Keratinocyte (primary cell): Measurements from ENCODE around the gene LIX1. TPM values are rescaled to one million over a fixed set of nuclear protein-coding genes. Genes with fewer than 3 reads are reported as not detected.
"Not testable (repeated sequence)": the region's sequence is repeated elsewhere in the genome, so short reads cannot be mapped to it uniquely, and the experiment has no call there.

Experiments used
- DNase-seq: peaks from one replicate; pipeline ENCODE4 v3.0.0-alpha.2; 2011; ENCODE audit warnings: low read depth, missing footprints, low spot score
- FAIRE-seq: peaks from 2 replicates; lab custom pipeline; 2011; peaks lifted over from hg19 to GRCh38; lab: Jason Lieb, UNC
- H2AFZ ChIP-seq: 2 replicates; pipeline ENCODE4 v1.6.0; 2012; ENCODE audit warnings: low read length, control low read depth, inconsistent platforms; ENCODE audit not compliant: control insufficient read depth
- H3K27ac ChIP-seq: 2 replicates; pipeline ENCODE4 v1.5.1; 2011; ENCODE audit warnings: low read length; ENCODE audit not compliant: control insufficient read depth, insufficient read depth
- H3K27me3 ChIP-seq: 3 replicates; pipeline ENCODE4 v1.6.0; 2011; ENCODE audit warnings: low read length; ENCODE audit not compliant: control insufficient read depth, insufficient read depth; ENCODE audit errors: extremely low read depth
- H3K36me3 ChIP-seq, 2 experiments: 2 replicates in 1 of 2; 3 replicates in 1 of 2; pipeline ENCODE4 v1.5.1; 2011; ENCODE audit warnings: low read length in 2 of 2, mild to moderate bottlenecking in 1 of 2; ENCODE audit not compliant: control insufficient read depth in 2 of 2, insufficient read depth in 2 of 2; ENCODE audit errors: extremely low read depth in 1 of 2
- H3K4me1 ChIP-seq: 3 replicates; pipeline ENCODE4 v1.5.1; 2011; ENCODE audit warnings: low read length; ENCODE audit not compliant: control insufficient read depth, insufficient read depth; ENCODE audit errors: extremely low read depth
- H3K4me2 ChIP-seq: 3 replicates; pipeline ENCODE4 v1.6.0; 2011; ENCODE audit warnings: low read depth, low read length; ENCODE audit not compliant: control insufficient read depth, insufficient read depth; ENCODE audit errors: extremely low read depth
- H3K4me3 ChIP-seq, 3 experiments: fragments of 200-600 bp in 1 of 3; sonication (generic) in 1 of 3; 2 replicates in 2 of 3; 3 replicates in 1 of 3; pipeline ENCODE4 v1.5.1; 2011 to 2016; ENCODE audit warnings: low read length in 3 of 3, mild to moderate bottlenecking in 3 of 3, control low read depth in 2 of 3, inconsistent platforms in 1 of 3, low read depth in 1 of 3, mixed read lengths in 1 of 3, mixed run types in 1 of 3, moderate library complexity in 1 of 3; ENCODE audit not compliant: control insufficient read depth in 2 of 3, insufficient read depth in 2 of 3; ENCODE audit errors: extremely low read depth in 1 of 3
- H3K79me2 ChIP-seq: 2 replicates; pipeline ENCODE4 v1.6.0; 2012; ENCODE audit warnings: low read length; ENCODE audit not compliant: control insufficient read depth, insufficient read depth
- H3K9ac ChIP-seq: 3 replicates; pipeline ENCODE4 v1.6.0; 2011; ENCODE audit warnings: low read length; ENCODE audit not compliant: control insufficient read depth, insufficient read depth; ENCODE audit errors: extremely low read depth
- H3K9me1 ChIP-seq: 3 replicates; pipeline ENCODE4 v1.6.0; 2011; ENCODE audit warnings: low read length; ENCODE audit not compliant: control insufficient read depth, insufficient read depth; ENCODE audit errors: extremely low read depth
- H3K9me3 ChIP-seq: 2 replicates; pipeline ENCODE4 v1.5.1; 2012; ENCODE audit warnings: low read depth, low read length; ENCODE audit not compliant: control insufficient read depth
- H4K20me1 ChIP-seq: 3 replicates; pipeline ENCODE4 v1.6.0; 2011; ENCODE audit warnings: low read length; ENCODE audit not compliant: control insufficient read depth, insufficient read depth; ENCODE audit errors: extremely low read depth
- EZH2 ChIP-seq: IDR thresholded peaks from one replicate; pipeline ENCODE4 v1.6.1; 2012; ENCODE audit warnings: inconsistent platforms, mild to moderate bottlenecking, low read length, moderate library complexity
- dilution Hi-C: fragments of 300-500 bp; cut with MboI; formaldehyde crosslinking; loops from one replicate; pipeline ENCODE4 v1.7.0; 2020; ENCODE audit warnings: low sequenced_read_pairs; ENCODE audit not compliant: extremely low pct_ligation_motif_present
- polyA plus RNA-seq, 5 experiments: library from polyadenylated mRNA; depleted of rRNA in 3 of 5; stranded (reverse) in 3 of 5; stranded (forward) in 1 of 5; unstranded in 1 of 5; fragments of >200 nt; gene quantifications; 1 replicate in 1 of 5; 2 replicates in 3 of 5; 3 replicates in 1 of 5; pipeline versions ENCODE4 v1.2.1 to v1.2.3, GENCODE V29; 2011 to 2012; ENCODE audit warnings: missing spikeins in 2 of 5, low read depth in 1 of 5, low replicate concordance in 1 of 5
- TF ChIP-seq, protein P1 (sequence below), 3 experiments: IDR thresholded peaks in 1 of 3; conservative IDR thresholded peaks in 1 of 3; optimal IDR thresholded peaks in 1 of 3; 2 replicates in 2 of 3; 3 replicates in 1 of 3; pipeline versions ENCODE3 to v1.5.1; 2011; ENCODE audit warnings: low read length in 3 of 3, mild to moderate bottlenecking in 3 of 3, moderate library complexity in 2 of 3, control low read depth in 1 of 3, inconsistent platforms in 1 of 3; ENCODE audit not compliant: insufficient read depth in 2 of 3; ENCODE audit errors: extremely low read depth in 1 of 3

Gene LIX1
- polyA plus RNA-seq, 1 donor (not counting 4 experiments of a cell fraction or from before 2014, with no cell fraction given), result not detected

DNA sequence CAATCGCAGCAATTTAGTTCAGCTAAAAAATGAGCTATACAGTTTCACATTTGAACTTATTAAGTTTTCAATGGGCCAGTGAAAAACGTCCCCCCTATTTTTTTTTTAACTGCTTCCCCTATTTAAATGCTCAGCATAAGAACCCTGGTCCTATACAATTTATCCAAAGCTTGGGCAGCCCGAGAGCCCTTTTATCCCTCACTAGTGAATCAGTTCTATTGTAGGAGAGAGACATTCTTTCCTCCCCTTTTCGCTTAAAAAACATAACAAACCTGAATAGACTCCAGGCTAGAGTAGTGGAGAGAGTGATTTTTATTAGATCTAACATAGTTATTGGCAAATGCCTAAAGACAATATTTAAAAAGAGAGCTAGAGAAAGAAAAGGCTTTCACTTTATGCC is 1.4 kb downstream of the LIX1 start:
- H2AFZ ChIP-seq, result no peak overlapping the region
- no peak for FAIRE-seq
- H3K4me1 ChIP-seq, result no peaks in the 10 kb centered on the region
- dilution Hi-C loops, result no loop called here
- H3K27me3 ChIP-seq, result peaks cover 8% of the 10 kb centered on the region
- no peaks in the 10 kb centered on the region for H3K79me2 ChIP-seq
- no peak for TF ChIP-seq EZH2
- TF ChIP-seq, protein P1, sequence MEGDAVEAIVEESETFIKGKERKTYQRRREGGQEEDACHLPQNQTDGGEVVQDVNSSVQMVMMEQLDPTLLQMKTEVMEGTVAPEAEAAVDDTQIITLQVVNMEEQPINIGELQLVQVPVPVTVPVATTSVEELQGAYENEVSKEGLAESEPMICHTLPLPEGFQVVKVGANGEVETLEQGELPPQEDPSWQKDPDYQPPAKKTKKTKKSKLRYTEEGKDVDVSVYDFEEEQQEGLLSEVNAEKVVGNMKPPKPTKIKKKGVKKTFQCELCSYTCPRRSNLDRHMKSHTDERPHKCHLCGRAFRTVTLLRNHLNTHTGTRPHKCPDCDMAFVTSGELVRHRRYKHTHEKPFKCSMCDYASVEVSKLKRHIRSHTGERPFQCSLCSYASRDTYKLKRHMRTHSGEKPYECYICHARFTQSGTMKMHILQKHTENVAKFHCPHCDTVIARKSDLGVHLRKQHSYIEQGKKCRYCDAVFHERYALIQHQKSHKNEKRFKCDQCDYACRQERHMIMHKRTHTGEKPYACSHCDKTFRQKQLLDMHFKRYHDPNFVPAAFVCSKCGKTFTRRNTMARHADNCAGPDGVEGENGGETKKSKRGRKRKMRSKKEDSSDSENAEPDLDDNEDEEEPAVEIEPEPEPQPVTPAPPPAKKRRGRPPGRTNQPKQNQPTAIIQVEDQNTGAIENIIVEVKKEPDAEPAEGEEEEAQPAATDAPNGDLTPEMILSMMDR (optimal IDR thresholded peaks at IDR 0.05 in 1 of 3, IDR thresholded peaks at IDR 0.05 in 1 of 3, conservative IDR thresholded peaks at IDR 0.05 in 1 of 3; ENCODE audit: extremely low read depth in 1 of 3, insufficient read depth in 2 of 3, low read length in 3 of 3), result no peak
- H3K36me3 ChIP-seq, result no peaks in the 10 kb centered on the region
- no peaks in the 10 kb centered on the region for H3K9me1 ChIP-seq
- H3K9me3 ChIP-seq, result no peaks in the 10 kb centered on the region
- no peak overlapping the region for H3K27ac ChIP-seq
- no peaks in the 10 kb centered on the region for H4K20me1 ChIP-seq
- DNase-seq, result no peak
- H3K9ac ChIP-seq, result no peak overlapping the region
- no peak overlapping the region for H3K4me2 ChIP-seq
- H3K4me3 ChIP-seq, result no peak overlapping the region

DNA sequence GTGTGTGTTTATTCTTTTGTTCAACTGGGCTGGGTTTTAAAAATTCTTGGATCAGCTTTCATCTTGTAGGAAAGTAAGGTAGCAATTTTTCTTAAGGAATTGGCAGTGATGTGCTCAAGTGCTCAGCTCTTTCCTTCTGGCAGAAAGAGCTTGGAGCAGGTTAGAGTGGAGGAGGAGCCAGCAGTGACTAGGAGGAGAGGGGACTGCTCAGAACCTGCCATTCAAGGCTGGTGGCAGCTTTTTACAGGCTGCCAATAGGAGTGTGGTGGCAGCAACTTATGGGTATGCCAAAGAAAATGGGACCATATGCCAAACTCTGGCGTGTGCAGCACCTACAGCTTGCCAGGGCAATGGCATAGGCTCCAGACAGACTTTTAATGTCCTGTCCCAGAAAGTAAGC is 2.2 kb downstream of the LIX1 start:
- H4K20me1 ChIP-seq, H3K36me3 ChIP-seq, H3K9ac ChIP-seq, dilution Hi-C loops, H3K9me3 ChIP-seq, H3K27me3 ChIP-seq, H3K4me1 ChIP-seq, H3K79me2 ChIP-seq, H3K4me3 ChIP-seq, DNase-seq, H3K4me2 ChIP-seq, H2AFZ ChIP-seq, FAIRE-seq, H3K27ac ChIP-seq, H3K9me1 ChIP-seq: not testable (repeated sequence)

DNA sequence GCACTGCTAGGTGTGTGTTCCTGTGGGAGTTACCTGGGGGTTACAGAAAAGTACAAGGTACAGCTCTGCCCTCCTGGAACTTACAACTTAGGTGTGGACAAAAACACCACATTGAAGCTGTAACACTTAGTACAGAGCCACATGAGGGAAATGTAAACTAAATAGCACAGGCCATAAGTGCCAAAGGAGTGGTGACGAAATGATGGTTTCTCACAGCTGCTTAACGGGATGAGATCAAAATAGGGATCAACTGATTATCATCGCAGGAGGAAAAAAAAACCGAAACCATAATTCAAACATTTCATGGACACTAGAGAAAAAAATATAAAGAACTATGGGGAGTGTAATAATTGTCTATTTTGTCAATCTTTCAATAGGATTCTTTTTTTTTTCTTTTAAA is 5.9 kb downstream of the LIX1 start:
- Histone ChIP-seq H2AFZ (no peak overlapping the region), H3K9me1 (no peaks in the 10 kb centered on the region), H3K4me3 (no peak overlapping the region), H3K9me3 (no peaks in the 10 kb centered on the region), H3K36me3 (no peaks in the 10 kb centered on the region), H3K4me2 (no peak overlapping the region), H4K20me1 (no peaks in the 10 kb centered on the region), H3K27ac (no peak overlapping the region), H3K27me3 (peaks cover 5% of the 10 kb centered on the region), H3K4me1 (no peaks in the 10 kb centered on the region), H3K9ac (no peak overlapping the region), H3K79me2 (no peaks in the 10 kb centered on the region)
- FAIRE-seq, result no peak
- dilution Hi-C loops, result no loop called here
- TF ChIP-seq EZH2, result no peak
- TF ChIP-seq, protein P1 (optimal IDR thresholded peaks at IDR 0.05 in 1 of 3, IDR thresholded peaks at IDR 0.05 in 1 of 3, conservative IDR thresholded peaks at IDR 0.05 in 1 of 3; ENCODE audit: extremely low read depth in 1 of 3, insufficient read depth in 2 of 3, low read length in 3 of 3), result no peak
- DNase-seq, result no peak
